ENCODE measurements around the gene ROR1. TPM values are rescaled to one million over a fixed set of nuclear protein-coding genes. Genes with fewer than 3 reads are reported as not detected.

Gene ROR1
- total RNA-seq, 1 experiment from 2014 or later: 2.7 TPM

DNA sequence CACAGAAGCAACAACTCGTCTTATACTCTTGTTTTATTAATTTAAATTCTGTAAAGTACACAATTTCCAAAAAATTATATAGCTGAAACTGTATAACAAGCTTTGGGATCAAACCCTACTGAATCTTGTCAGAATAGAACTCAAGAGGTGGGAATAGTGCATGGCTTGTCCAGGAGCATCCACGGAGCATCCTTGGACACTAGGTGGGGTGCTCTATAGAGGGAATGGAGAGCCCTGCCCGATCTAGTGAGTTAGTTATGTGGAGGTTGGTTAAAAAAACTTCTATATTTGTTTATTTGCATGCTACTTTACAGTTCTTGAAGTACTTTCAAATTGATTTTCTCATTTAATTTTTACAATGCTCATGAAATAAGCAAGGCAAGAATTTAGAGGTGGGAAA, 28.3 kb downstream of the ROR1 start:
- ChIA-PET RAD21 (ENCODE audit: low non-redundant PET in 1 of 2, low total read pairs in 2 of 2, uncharacterized antibody in 2 of 2, unreplicated experiment in 2 of 2) (no interaction called here), CTCF (no interaction called here), POLR2A (no interaction called here)
- intact Hi-C loops (cut with micrococcal nuclease): no loop called here
- TF ChIP-seq ATF3 (IDR thresholded peaks at IDR 0.05): no peak
- no peak for TF ChIP-seq ELF1 (IDR thresholded peaks at IDR 0.05; ENCODE audit: borderline replicate concordance, low read depth)
- no peak for TF ChIP-seq RAD21 (IDR thresholded peaks at IDR 0.05; ENCODE audit: low read depth)
- TF ChIP-seq SP1 (IDR thresholded peaks at IDR 0.05; ENCODE audit: low read depth): no peak
- TF ChIP-seq CTCF (IDR thresholded peaks at IDR 0.05 in 2 of 3, conservative IDR thresholded peaks at IDR 0.05 in 1 of 3; ENCODE audit: borderline replicate concordance in 1 of 3, insufficient read depth in 1 of 3, low read depth in 2 of 3, low read length in 2 of 3): peak in 1 of 3 experiments; percentile 18; a peak in 1 of 6 replicates
- no peak for TF ChIP-seq TCF7L2 (IDR thresholded peaks at IDR 0.05; ENCODE audit: borderline replicate concordance, extremely low read depth, insufficient read depth, insufficient read length)
- no peak for TF ChIP-seq ZFX (IDR thresholded peaks at IDR 0.05)
- Histone ChIP-seq H3K4me2 (ENCODE audit: low read length) (no peak overlapping the region), H3K27ac (ENCODE audit: low read depth, low read length) (no peak overlapping the region), H4K20me1 (ENCODE audit: insufficient read depth) (no peaks in the 10 kb centered on the region), H3K27me3 (ENCODE audit: insufficient read depth, low read length) (no peaks in the 10 kb centered on the region), H3K79me2 (ENCODE audit: insufficient read depth, low read length) (no peaks in the 10 kb centered on the region), H3K4me1 (ENCODE audit: control insufficient read depth in 1 of 2, insufficient read depth in 2 of 2, low read length in 2 of 2) (no peaks in the 10 kb centered on the region), H2AFZ (ENCODE audit: low read depth, low read length, poor library complexity, severe bottlenecking) (no peak overlapping the region), H3K36me3 (ENCODE audit: control insufficient read depth in 1 of 2, insufficient read depth in 2 of 2, low read length in 2 of 2) (no peaks in the 10 kb centered on the region), H3K4me3 (replicated peaks in 1 of 2; ENCODE audit: low read depth in 1 of 2, low read length in 2 of 2) (no peak overlapping the region), H3K9me3 (ENCODE audit: control insufficient read depth in 1 of 2, insufficient read depth in 1 of 2, low read depth in 1 of 2, low read length in 2 of 2) (no peaks in the 10 kb centered on the region), H3K9me2 (ENCODE audit: insufficient read depth) (no peaks in the 10 kb centered on the region), H3K9ac (ENCODE audit: low read length) (no peak overlapping the region)
- DNase-seq (ENCODE audit: low read depth, low spot score) (no peak), ATAC-seq (no peak; the same call in 1 of the 2 replicates)
- no TSS peak for BruUV-seq (replicated peaks)

GRCh38 chr1:63804829-63805484, 31.1 kb downstream of the ROR1 start:
- Histone ChIP-seq H2AFZ (ENCODE audit: low read depth, low read length, poor library complexity, severe bottlenecking) (no peak overlapping the region), H3K36me3 (ENCODE audit: control insufficient read depth in 1 of 2, insufficient read depth in 2 of 2, low read length in 2 of 2) (no peaks in the 10 kb centered on the region), H3K4me2 (ENCODE audit: low read length) (no peak overlapping the region), H3K27me3 (ENCODE audit: insufficient read depth, low read length) (no peaks in the 10 kb centered on the region), H3K79me2 (ENCODE audit: insufficient read depth, low read length) (no peaks in the 10 kb centered on the region), H4K20me1 (ENCODE audit: insufficient read depth) (no peaks in the 10 kb centered on the region), H3K4me3 (replicated peaks in 1 of 2; ENCODE audit: low read depth in 1 of 2, low read length in 2 of 2) (no peak overlapping the region), H3K9me2 (ENCODE audit: insufficient read depth) (no peaks in the 10 kb centered on the region), H3K9me3 (ENCODE audit: control insufficient read depth in 1 of 2, insufficient read depth in 1 of 2, low read depth in 1 of 2, low read length in 2 of 2) (no peaks in the 10 kb centered on the region), H3K27ac (ENCODE audit: low read depth, low read length) (no peak overlapping the region), H3K4me1 (ENCODE audit: control insufficient read depth in 1 of 2, insufficient read depth in 2 of 2, low read length in 2 of 2) (no peaks in the 10 kb centered on the region), H3K9ac (ENCODE audit: low read length) (no peak overlapping the region)
- ChIA-PET CTCF (no interaction called here), RAD21 (ENCODE audit: low non-redundant PET in 1 of 2, low total read pairs in 2 of 2, uncharacterized antibody in 2 of 2, unreplicated experiment in 2 of 2) (no interaction called here), POLR2A (no interaction called here)
- ATAC-seq (no peak), DNase-seq (ENCODE audit: low read depth, low spot score) (no peak)
- no TSS peak for BruUV-seq (replicated peaks)
- intact Hi-C loops (cut with micrococcal nuclease): no loop called here
- TF ChIP-seq SIN3A (IDR thresholded peaks at IDR 0.05; ENCODE audit: low read depth) (no peak), TCF7L2 (IDR thresholded peaks at IDR 0.05; ENCODE audit: borderline replicate concordance, extremely low read depth, insufficient read depth, insufficient read length) (no peak), RAD21 (IDR thresholded peaks at IDR 0.05; ENCODE audit: low read depth) (no peak), CBX3 (IDR thresholded peaks at IDR 0.05; ENCODE audit: low read depth) (no peak), POLR2AphosphoS5 (IDR thresholded peaks at IDR 0.05; ENCODE audit: low read depth, low read length) (no peak), ELF1 (IDR thresholded peaks at IDR 0.05; ENCODE audit: borderline replicate concordance, low read depth) (no peak), ZBTB33 (IDR thresholded peaks at IDR 0.05; ENCODE audit: extremely low read depth, insufficient replicate concordance, low read length) (no peak), EZH2phosphoT487 (IDR thresholded peaks at IDR 0.05; ENCODE audit: borderline replicate concordance) (no peak)

Data from HCT116 (cell line).